ENCODE results near the gene PTPRO. TPM values are rescaled to one million over a fixed set of nuclear protein-coding genes. Genes with fewer than 3 reads are reported as not detected.

Gene PTPRO
- polyA plus RNA-seq, 2 of the 4 experiments (the other 2 are of a cell fraction) = 0.04 TPM; not detected in 1

DNA sequence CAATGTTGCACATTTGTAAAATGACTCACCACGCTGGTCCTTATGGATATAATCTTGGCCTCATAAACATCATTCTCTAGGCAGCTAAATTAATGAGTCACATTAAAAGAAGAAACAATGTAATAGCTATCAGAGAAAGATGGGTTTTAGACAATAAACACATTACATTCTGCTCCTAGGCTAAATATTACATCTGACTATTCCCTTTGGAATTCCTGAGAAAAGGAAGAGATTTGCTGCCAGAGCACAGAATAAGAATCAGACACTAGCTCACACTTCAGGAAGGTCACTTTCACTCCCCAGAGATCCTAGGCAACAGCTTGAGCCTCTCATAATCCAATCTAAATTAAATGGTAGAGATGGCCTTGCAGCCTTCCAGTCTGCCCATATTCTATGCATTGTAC, 218.2 kb downstream of the PTPRO start:
- CTCF ChIA-PET = interaction anchor here (1.0 to 1.4 kb wide), 2 partner anchors 8 to 44 kb away, joined by 3 to 9 read pairs; no protein-coding TSS in a partner anchor
- Histone ChIP-seq H3K9me3 (no peaks in the 10 kb centered on the region), H3K4me2 (no peak overlapping the region), H3K4me3 (no peak overlapping the region), H3K27ac (no peak overlapping the region), H3K4me1 (no peaks in the 10 kb centered on the region)
- 75% methylated on average over 1 of the region's 1 CpG for WGBS (ENCODE audit: missing lambda C conversion rate)
- ATAC-seq = no peak
- FAIRE-seq = no peak
- POLR2A ChIA-PET = no interaction called here
- DNase-seq (ENCODE audit: low read depth in 1 of 2, low spot score in 1 of 2) = no peak
- TF ChIP-seq NFE2L2 (conservative IDR thresholded peaks at IDR 0.05; ENCODE audit: low read length) = no peak
- TF ChIP-seq CHD2 (IDR thresholded peaks at IDR 0.05; ENCODE audit: low read length, partially characterized antibody) = no peak
- TF ChIP-seq NR3C1 (IDR thresholded peaks at IDR 0.05) = no peak
- no peak for TF ChIP-seq MYC (IDR thresholded peaks at IDR 0.05; ENCODE audit: borderline replicate concordance, low read length)
- TF ChIP-seq JUN (IDR thresholded peaks at IDR 0.05) = no peak
- no peak for TF ChIP-seq FOSL2 (IDR thresholded peaks at IDR 0.05)
- peak; percentile 71 for TF ChIP-seq FOSL2 (CRISPR knock-in tag; IDR thresholded peaks at IDR 0.05)
- no peak for TF ChIP-seq EHF (CRISPR knock-in tag; IDR thresholded peaks at IDR 0.05)
- no peak for TF ChIP-seq CHD4 (IDR thresholded peaks at IDR 0.05; ENCODE audit: borderline replicate concordance)

DNA sequence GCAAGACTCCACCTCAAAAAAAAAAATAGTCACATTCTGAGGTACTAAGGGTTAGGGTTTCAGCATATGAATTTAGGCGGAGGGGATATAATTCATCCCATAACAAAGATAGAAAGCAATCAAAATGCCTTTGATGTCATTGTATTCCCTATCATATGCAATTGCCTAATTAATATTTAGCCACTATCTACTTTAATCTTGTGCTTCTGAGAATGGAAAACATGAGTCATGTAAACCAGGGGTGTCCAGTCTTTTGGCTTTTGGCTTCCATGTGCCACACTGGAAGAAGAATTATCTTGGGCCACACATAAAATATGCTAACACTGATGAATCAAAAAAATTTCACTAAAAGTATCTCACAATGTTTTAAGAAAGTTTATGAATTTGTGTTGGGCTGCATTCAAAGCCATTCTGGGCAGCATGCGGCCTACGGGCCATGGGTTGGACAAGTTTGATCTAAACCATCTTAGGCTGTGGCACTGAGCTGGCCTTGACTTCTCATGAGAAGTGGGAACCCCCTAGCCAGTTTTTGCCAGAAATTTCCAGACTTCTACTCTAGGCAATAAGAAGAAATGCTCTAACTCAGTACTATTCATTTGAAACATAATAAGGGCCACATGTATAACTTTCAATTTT, 219.8 kb downstream of the PTPRO start:
- no peak overlapping the region for H3K4me3 ChIP-seq
- no peaks in the 10 kb centered on the region for H3K4me1 ChIP-seq
- no peak overlapping the region for H3K4me2 ChIP-seq
- TF ChIP-seq, protein P1, sequence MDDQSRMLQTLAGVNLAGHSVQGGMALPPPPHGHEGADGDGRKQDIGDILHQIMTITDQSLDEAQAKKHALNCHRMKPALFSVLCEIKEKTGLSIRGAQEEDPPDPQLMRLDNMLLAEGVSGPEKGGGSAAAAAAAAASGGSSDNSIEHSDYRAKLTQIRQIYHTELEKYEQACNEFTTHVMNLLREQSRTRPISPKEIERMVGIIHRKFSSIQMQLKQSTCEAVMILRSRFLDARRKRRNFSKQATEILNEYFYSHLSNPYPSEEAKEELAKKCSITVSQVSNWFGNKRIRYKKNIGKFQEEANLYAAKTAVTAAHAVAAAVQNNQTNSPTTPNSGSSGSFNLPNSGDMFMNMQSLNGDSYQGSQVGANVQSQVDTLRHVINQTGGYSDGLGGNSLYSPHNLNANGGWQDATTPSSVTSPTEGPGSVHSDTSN (IDR thresholded peaks at IDR 0.05) = no peak
- TF ChIP-seq TP53 (CRISPR knock-in tag; IDR thresholded peaks at IDR 0.05) (no peak), BHLHE40 (IDR thresholded peaks at IDR 0.05; ENCODE audit: low read depth, low read length) (no peak), MYC (IDR thresholded peaks at IDR 0.05; ENCODE audit: borderline replicate concordance, low read length) (no peak), CHD4 (IDR thresholded peaks at IDR 0.05; ENCODE audit: borderline replicate concordance) (no peak), NFE2L2 (conservative IDR thresholded peaks at IDR 0.05; ENCODE audit: low read length) (no peak)
- ChIA-PET POLR2A (no interaction called here), CTCF (no interaction called here)
- no peak overlapping the region for H3K27ac ChIP-seq
- 88% methylated on average over 3 of the region's 3 CpGs for WGBS (ENCODE audit: missing lambda C conversion rate)
- no peak for ATAC-seq
- DNase-seq (ENCODE audit: low read depth in 1 of 2, low spot score in 1 of 2) = no peak
- H3K9me3 ChIP-seq = no peaks in the 10 kb centered on the region
- FAIRE-seq = no peak

DNA sequence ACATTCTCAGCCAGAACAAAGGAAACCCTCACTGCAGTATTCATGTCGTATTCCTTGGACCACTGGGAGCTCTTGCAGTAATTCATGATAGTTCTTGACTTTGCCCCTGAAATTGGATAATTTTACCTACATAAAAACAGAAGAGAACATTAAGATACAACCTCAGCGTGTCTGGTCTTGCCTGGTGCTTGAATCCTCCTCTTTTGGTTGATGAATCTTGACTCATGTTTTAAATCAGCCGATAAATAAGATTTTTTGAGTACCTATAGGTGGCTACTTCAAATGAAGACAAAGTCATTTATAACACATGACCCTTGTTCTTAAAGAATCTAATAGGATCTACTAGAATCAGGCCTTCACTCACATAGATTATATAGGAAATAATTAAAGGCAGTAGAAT, 221.0 kb downstream of the PTPRO start:
- Histone ChIP-seq H3K4me1 (no peaks in the 10 kb centered on the region), H3K4me3 (no peak overlapping the region), H3K4me2 (no peak overlapping the region), H3K9me3 (no peaks in the 10 kb centered on the region), H3K27ac (no peak overlapping the region)
- ChIA-PET CTCF (no interaction called here), POLR2A (no interaction called here)
- WGBS (ENCODE audit: missing lambda C conversion rate) = 81% methylated on average over 3 of the region's 3 CpGs
- ATAC-seq = no peak
- no peak for FAIRE-seq
- no peak for TF ChIP-seq RNF2 (IDR thresholded peaks at IDR 0.05; ENCODE audit: borderline replicate concordance, low read depth)
- TF ChIP-seq, protein P2, sequence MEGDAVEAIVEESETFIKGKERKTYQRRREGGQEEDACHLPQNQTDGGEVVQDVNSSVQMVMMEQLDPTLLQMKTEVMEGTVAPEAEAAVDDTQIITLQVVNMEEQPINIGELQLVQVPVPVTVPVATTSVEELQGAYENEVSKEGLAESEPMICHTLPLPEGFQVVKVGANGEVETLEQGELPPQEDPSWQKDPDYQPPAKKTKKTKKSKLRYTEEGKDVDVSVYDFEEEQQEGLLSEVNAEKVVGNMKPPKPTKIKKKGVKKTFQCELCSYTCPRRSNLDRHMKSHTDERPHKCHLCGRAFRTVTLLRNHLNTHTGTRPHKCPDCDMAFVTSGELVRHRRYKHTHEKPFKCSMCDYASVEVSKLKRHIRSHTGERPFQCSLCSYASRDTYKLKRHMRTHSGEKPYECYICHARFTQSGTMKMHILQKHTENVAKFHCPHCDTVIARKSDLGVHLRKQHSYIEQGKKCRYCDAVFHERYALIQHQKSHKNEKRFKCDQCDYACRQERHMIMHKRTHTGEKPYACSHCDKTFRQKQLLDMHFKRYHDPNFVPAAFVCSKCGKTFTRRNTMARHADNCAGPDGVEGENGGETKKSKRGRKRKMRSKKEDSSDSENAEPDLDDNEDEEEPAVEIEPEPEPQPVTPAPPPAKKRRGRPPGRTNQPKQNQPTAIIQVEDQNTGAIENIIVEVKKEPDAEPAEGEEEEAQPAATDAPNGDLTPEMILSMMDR (IDR thresholded peaks at IDR 0.05) = no peak
- no peak for TF ChIP-seq EHMT2 (IDR thresholded peaks at IDR 0.05; ENCODE audit: low read depth)
- no peak for TF ChIP-seq MYC (IDR thresholded peaks at IDR 0.05; ENCODE audit: borderline replicate concordance, low read length)
- TF ChIP-seq, protein P3, sequence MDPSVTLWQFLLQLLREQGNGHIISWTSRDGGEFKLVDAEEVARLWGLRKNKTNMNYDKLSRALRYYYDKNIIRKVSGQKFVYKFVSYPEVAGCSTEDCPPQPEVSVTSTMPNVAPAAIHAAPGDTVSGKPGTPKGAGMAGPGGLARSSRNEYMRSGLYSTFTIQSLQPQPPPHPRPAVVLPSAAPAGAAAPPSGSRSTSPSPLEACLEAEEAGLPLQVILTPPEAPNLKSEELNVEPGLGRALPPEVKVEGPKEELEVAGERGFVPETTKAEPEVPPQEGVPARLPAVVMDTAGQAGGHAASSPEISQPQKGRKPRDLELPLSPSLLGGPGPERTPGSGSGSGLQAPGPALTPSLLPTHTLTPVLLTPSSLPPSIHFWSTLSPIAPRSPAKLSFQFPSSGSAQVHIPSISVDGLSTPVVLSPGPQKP (IDR thresholded peaks at IDR 0.05; ENCODE audit: low read depth, low read length) = no peak
- TF ChIP-seq JUN (IDR thresholded peaks at IDR 0.05) = no peak
- TF ChIP-seq POLR2A (IDR thresholded peaks at IDR 0.05; ENCODE audit: low read length) = no peak
- TF ChIP-seq, protein P4, sequence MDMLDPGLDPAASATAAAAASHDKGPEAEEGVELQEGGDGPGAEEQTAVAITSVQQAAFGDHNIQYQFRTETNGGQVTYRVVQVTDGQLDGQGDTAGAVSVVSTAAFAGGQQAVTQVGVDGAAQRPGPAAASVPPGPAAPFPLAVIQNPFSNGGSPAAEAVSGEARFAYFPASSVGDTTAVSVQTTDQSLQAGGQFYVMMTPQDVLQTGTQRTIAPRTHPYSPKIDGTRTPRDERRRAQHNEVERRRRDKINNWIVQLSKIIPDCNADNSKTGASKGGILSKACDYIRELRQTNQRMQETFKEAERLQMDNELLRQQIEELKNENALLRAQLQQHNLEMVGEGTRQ (IDR thresholded peaks at IDR 0.05) = no peak
- no peak for TF ChIP-seq EHF (CRISPR knock-in tag; IDR thresholded peaks at IDR 0.05)
- TF ChIP-seq CHD2 (IDR thresholded peaks at IDR 0.05; ENCODE audit: low read length, partially characterized antibody) = no peak
- TF ChIP-seq, protein P5, sequence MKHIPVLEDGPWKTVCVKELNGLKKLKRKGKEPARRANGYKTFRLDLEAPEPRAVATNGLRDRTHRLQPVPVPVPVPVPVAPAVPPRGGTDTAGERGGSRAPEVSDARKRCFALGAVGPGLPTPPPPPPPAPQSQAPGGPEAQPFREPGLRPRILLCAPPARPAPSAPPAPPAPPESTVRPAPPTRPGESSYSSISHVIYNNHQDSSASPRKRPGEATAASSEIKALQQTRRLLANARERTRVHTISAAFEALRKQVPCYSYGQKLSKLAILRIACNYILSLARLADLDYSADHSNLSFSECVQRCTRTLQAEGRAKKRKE (CRISPR knock-in tag; IDR thresholded peaks at IDR 0.05; ENCODE audit: low read depth) = no peak
- TF ChIP-seq SMC3 (IDR thresholded peaks at IDR 0.05) = no peak
- TF ChIP-seq KDM5A (IDR thresholded peaks at IDR 0.05) = no peak
- DNase-seq (ENCODE audit: low read depth in 1 of 2, low spot score in 1 of 2) = no peak

Data from A549 (cell line).